ENCODE data around the gene SMPD1. TPM values are rescaled to one million over a fixed set of nuclear protein-coding genes. Genes with fewer than 3 reads are reported as not detected.

SMPD1 gene
- total RNA-seq, 1 experiment from 2014 or later, result 176 TPM

- H3K36me3 ChIP-seq (ENCODE audit: insufficient read depth, low read length, poor library complexity, severe bottlenecking), result peaks cover 18% of the 10 kb centered on the region
- intact Hi-C loops (cut with micrococcal nuclease; ENCODE audit: unreplicated experiment), result no loop called here
- ChIA-PET CTCF (no interaction called here), POLR2A (ENCODE audit: low non-redundant PET) (interaction anchor here (0.6 kb wide), 1 partner anchor 67 kb away, joined by 3 read pairs; no protein-coding TSS in a partner anchor)
- H3K4me3 ChIP-seq (ENCODE audit: low read depth, low read length, poor library complexity, severe bottlenecking), result no peak overlapping the region
- H3K27me3 ChIP-seq (replicated peaks; ENCODE audit: insufficient read depth, low read depth, low read length, poor library complexity), result no peaks in the 10 kb centered on the region
- no peak for TF ChIP-seq CTCF (conservative IDR thresholded peaks at IDR 0.05; ENCODE audit: low read depth, low read length)
- TF ChIP-seq EZH2 (IDR thresholded peaks at IDR 0.05; ENCODE audit: borderline replicate concordance, low read depth, low read length, poor library complexity, severe bottlenecking), result no peak
- H3K9me3 ChIP-seq (ENCODE audit: low read depth, low read length, poor library complexity, severe bottlenecking), result no peaks in the 10 kb centered on the region
- H3K4me1 ChIP-seq (ENCODE audit: insufficient read depth, low read length, poor library complexity, severe bottlenecking), result peaks cover 8% of the 10 kb centered on the region
- no TSS peak for BruUV-seq (replicated peaks)
- no peak for DNase-seq (ENCODE audit: low spot score)
- no peak overlapping the region for H3K27ac ChIP-seq (ENCODE audit: low read depth, low read length, poor library complexity, severe bottlenecking)
These were observed 14.2 kb downstream of the SMPD1 start for GRCh38 chr11:6404342-6405051.

- Histone ChIP-seq H3K27ac (ENCODE audit: low read depth, low read length, poor library complexity, severe bottlenecking) (no peak overlapping the region), H3K36me3 (ENCODE audit: insufficient read depth, low read length, poor library complexity, severe bottlenecking) (peaks cover 18% of the 10 kb centered on the region), H3K4me3 (ENCODE audit: low read depth, low read length, poor library complexity, severe bottlenecking) (no peak overlapping the region), H3K27me3 (replicated peaks; ENCODE audit: insufficient read depth, low read depth, low read length, poor library complexity) (no peaks in the 10 kb centered on the region), H3K4me1 (ENCODE audit: insufficient read depth, low read length, poor library complexity, severe bottlenecking) (peaks cover 8% of the 10 kb centered on the region), H3K9me3 (ENCODE audit: low read depth, low read length, poor library complexity, severe bottlenecking) (no peaks in the 10 kb centered on the region)
- intact Hi-C loops (cut with micrococcal nuclease; ENCODE audit: unreplicated experiment), result no loop called here
- CTCF ChIA-PET, result no interaction called here
- BruUV-seq (replicated peaks), result no TSS peak
- TF ChIP-seq EZH2 (IDR thresholded peaks at IDR 0.05; ENCODE audit: borderline replicate concordance, low read depth, low read length, poor library complexity, severe bottlenecking) (no peak), CTCF (conservative IDR thresholded peaks at IDR 0.05; ENCODE audit: low read depth, low read length) (no peak)
- POLR2A ChIA-PET (ENCODE audit: low non-redundant PET), result no interaction called here
- DNase-seq (ENCODE audit: low spot score), result no peak
These were observed 14.9 kb downstream of the SMPD1 start for GRCh38 chr11:6405052-6405667.

- Histone ChIP-seq H3K36me3 (ENCODE audit: insufficient read depth, low read length, poor library complexity, severe bottlenecking) (peaks cover 23% of the 10 kb centered on the region), H3K9me3 (ENCODE audit: low read depth, low read length, poor library complexity, severe bottlenecking) (no peaks in the 10 kb centered on the region), H3K4me3 (ENCODE audit: low read depth, low read length, poor library complexity, severe bottlenecking) (no peak overlapping the region), H3K27ac (ENCODE audit: low read depth, low read length, poor library complexity, severe bottlenecking) (no peak overlapping the region), H3K27me3 (replicated peaks; ENCODE audit: insufficient read depth, low read depth, low read length, poor library complexity) (no peaks in the 10 kb centered on the region), H3K4me1 (ENCODE audit: insufficient read depth, low read length, poor library complexity, severe bottlenecking) (peaks cover 8% of the 10 kb centered on the region)
- intact Hi-C loops (cut with micrococcal nuclease; ENCODE audit: unreplicated experiment), result no loop called here
- POLR2A ChIA-PET (ENCODE audit: low non-redundant PET), result no interaction called here
- CTCF ChIA-PET, result interaction anchor here (0.6 kb wide), 1 partner anchor 37 kb away, joined by 3 read pairs; no protein-coding TSS in a partner anchor
- no peak for DNase-seq (ENCODE audit: low spot score)
- TF ChIP-seq EZH2 (IDR thresholded peaks at IDR 0.05; ENCODE audit: borderline replicate concordance, low read depth, low read length, poor library complexity, severe bottlenecking) (no peak), CTCF (conservative IDR thresholded peaks at IDR 0.05; ENCODE audit: low read depth, low read length) (no peak)
- BruUV-seq (replicated peaks), result no TSS peak
These were observed 15.6 kb downstream of the SMPD1 start for GRCh38 chr11:6405846-6406245.
